Measurements from ENCODE around the gene NELL2.

- TF ChIP-seq CTCF (conservative IDR thresholded peaks at IDR 0.05 in 1 of 2, IDR thresholded peaks at IDR 0.05 in 1 of 2; ENCODE audit: low read depth in 1 of 2, low read length in 2 of 2) (no peak), EZH2 (IDR thresholded peaks at IDR 0.05; ENCODE audit: low read length, missing control alignments) (no peak)
Observed at GRCh38 chr12:44846826-44847225, 29.3 kb downstream of the NELL2 start.
